Parathyroid adenoma (tissue), 2 donors: ENCODE measurements around the gene TENT5C.

ENCODE experiments used
- H2AFZ ChIP-seq: fragments of 300-600 bp; sonication (generic); one replicate; pipeline ENCODE4 v1.7.0; 2017; ENCODE audit warnings: antibody characterized with exemption, mild to moderate bottlenecking
- H3K27ac ChIP-seq: fragments of 300-600 bp; sonication (generic); one replicate; pipeline ENCODE4 v1.7.0; 2017
- H3K27me3 ChIP-seq: fragments of 300-600 bp; sonication (generic); one replicate; pipeline ENCODE4 v1.7.0; 2017; ENCODE audit warnings: low read length; ENCODE audit not compliant: control insufficient read depth, insufficient read depth
- H3K36me3 ChIP-seq: fragments of 300-600 bp; sonication (generic); one replicate; pipeline ENCODE4 v1.7.0; 2017; ENCODE audit warnings: low read length; ENCODE audit not compliant: control insufficient read depth, insufficient read depth
- H3K4me1 ChIP-seq: fragments of 300-600 bp; sonication (generic); one replicate; pipeline ENCODE4 v1.7.0; 2017; ENCODE audit warnings: control low read depth
- H3K4me2 ChIP-seq: fragments of 300-600 bp; sonication (generic); one replicate; pipeline ENCODE4 v1.7.0; 2017; ENCODE audit warnings: low read length
- H3K4me3 ChIP-seq: fragments of 300-600 bp; sonication (generic); one replicate; pipeline ENCODE4 v1.7.0; 2017; ENCODE audit warnings: low read depth, low read length
- H3K79me2 ChIP-seq: fragments of 300-600 bp; sonication (generic); one replicate; pipeline ENCODE4 v1.7.0; 2017; ENCODE audit warnings: control low read depth
- H3K9ac ChIP-seq: fragments of 300-600 bp; sonication (generic); one replicate; pipeline ENCODE4 v1.7.0; 2017; ENCODE audit warnings: mild to moderate bottlenecking
- H3K9me3 ChIP-seq: fragments of 300-600 bp; sonication (generic); one replicate; pipeline ENCODE4 v1.7.0; 2017; ENCODE audit warnings: low read length; ENCODE audit not compliant: control insufficient read depth
- CTCF ChIP-seq: fragments of 300-600 bp; sonication (generic); IDR thresholded peaks from one replicate; pipeline ENCODE4 v1.7.0; 2017; ENCODE audit warnings: antibody characterized with exemption, mild to moderate bottlenecking
- donor health status: primary hyperparathyroidism.

The TENT5C gene

GRCh38 chr1:117575586-117576225, 30.1 kb upstream of the TENT5C start:
- no peak overlapping the region for H3K4me2 ChIP-seq
- no peak overlapping the region for H3K4me3 ChIP-seq
- no peak overlapping the region for H3K9ac ChIP-seq
- H3K4me1 ChIP-seq, result no peaks in the 10 kb centered on the region
- TF ChIP-seq CTCF, result no peak
- no peaks in the 10 kb centered on the region for H3K36me3 ChIP-seq
- H3K79me2 ChIP-seq, result no peaks in the 10 kb centered on the region
- no peaks in the 10 kb centered on the region for H3K9me3 ChIP-seq
- no peak overlapping the region for H3K27ac ChIP-seq
- H2AFZ ChIP-seq, result no peak overlapping the region
- H3K27me3 ChIP-seq, result no peaks in the 10 kb centered on the region

- H3K9ac ChIP-seq, result no peak overlapping the region
- H3K79me2 ChIP-seq, result no peaks in the 10 kb centered on the region
- no peak overlapping the region for H2AFZ ChIP-seq
- H3K9me3 ChIP-seq, result no peaks in the 10 kb centered on the region
- H3K4me3 ChIP-seq, result no peak overlapping the region
- no peak overlapping the region for H3K4me2 ChIP-seq
- no peak for TF ChIP-seq CTCF
- no peaks in the 10 kb centered on the region for H3K27me3 ChIP-seq
- no peak overlapping the region for H3K27ac ChIP-seq
- no peaks in the 10 kb centered on the region for H3K36me3 ChIP-seq
- no peaks in the 10 kb centered on the region for H3K4me1 ChIP-seq
Observed at GRCh38 chr1:117576236-117576635, 29.6 kb upstream of the TENT5C start.

- H3K79me2 ChIP-seq, result no peaks in the 10 kb centered on the region
- H3K27me3 ChIP-seq, result no peaks in the 10 kb centered on the region
- H2AFZ ChIP-seq, result no peak overlapping the region
- H3K4me3 ChIP-seq, result no peak overlapping the region
- H3K36me3 ChIP-seq, result no peaks in the 10 kb centered on the region
- no peak overlapping the region for H3K9ac ChIP-seq
- no peak overlapping the region for H3K4me2 ChIP-seq
- H3K9me3 ChIP-seq, result no peaks in the 10 kb centered on the region
- H3K27ac ChIP-seq, result no peak overlapping the region
- TF ChIP-seq CTCF, result no peak
- H3K4me1 ChIP-seq, result no peaks in the 10 kb centered on the region
Observed at GRCh38 chr1:117577191-117577885, 28.5 kb upstream of the TENT5C start.

GRCh38 chr1:117578466-117578865, 27.4 kb upstream of the TENT5C start:
- no peaks in the 10 kb centered on the region for H3K79me2 ChIP-seq
- H3K27me3 ChIP-seq, result no peaks in the 10 kb centered on the region
- H2AFZ ChIP-seq, result no peak overlapping the region
- no peak overlapping the region for H3K27ac ChIP-seq
- no peak overlapping the region for H3K4me3 ChIP-seq
- H3K4me2 ChIP-seq, result no peak overlapping the region
- no peaks in the 10 kb centered on the region for H3K4me1 ChIP-seq
- H3K36me3 ChIP-seq, result no peaks in the 10 kb centered on the region
- no peaks in the 10 kb centered on the region for H3K9me3 ChIP-seq
- no peak overlapping the region for H3K9ac ChIP-seq
- no peak for TF ChIP-seq CTCF
